Activated effector memory CD4-positive, alpha-beta T cell treated with anti-CD3 and anti-CD28 coated beads, Interleukin-2, amount 50 U/mL, for 16 hours (primary cell): ENCODE measurements around the gene KIFC1.
A peak's percentile ranks its signal among the peaks of the same experiment; 100 is the strongest.

ENCODE experiments used
- DNase-seq: peaks from one replicate; pipeline ENCODE4 v3.0.0-alpha.2; 2020

Gene KIFC1

DNA sequence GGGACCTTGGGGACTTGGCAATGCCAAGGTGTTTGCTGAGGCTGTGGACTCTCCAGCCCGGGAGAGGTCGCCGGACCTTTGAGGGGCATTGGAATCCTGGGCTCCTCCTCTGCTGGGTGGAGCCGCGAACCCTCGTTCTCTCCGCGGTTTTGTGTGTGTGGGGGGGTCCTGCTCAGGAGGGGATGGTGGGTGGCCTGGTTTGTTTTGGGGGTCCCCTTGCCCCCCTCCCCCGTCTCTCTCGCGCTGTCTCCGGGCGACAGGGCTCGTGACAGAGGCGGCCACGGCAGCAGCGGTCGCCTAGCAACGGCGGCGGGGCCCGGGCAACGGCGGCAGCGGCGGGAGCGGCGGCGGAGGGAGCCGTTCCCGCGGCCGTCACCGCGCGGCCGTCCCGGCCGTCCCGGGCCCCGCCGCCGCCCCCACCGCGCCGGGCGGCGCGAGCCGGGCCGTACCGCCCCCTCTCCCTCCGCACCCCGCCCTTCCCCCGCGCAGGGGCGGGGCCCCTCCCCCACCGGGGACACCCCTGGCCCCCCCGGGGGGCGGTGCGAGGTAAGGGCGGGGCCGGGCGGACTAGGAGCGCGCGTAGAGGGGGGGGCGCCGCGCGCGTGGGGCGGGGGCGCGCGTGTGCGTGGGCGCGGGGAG lies 36.1 kb downstream of the KIFC1 start:
- peak; percentile 87 for DNase-seq

DNA sequence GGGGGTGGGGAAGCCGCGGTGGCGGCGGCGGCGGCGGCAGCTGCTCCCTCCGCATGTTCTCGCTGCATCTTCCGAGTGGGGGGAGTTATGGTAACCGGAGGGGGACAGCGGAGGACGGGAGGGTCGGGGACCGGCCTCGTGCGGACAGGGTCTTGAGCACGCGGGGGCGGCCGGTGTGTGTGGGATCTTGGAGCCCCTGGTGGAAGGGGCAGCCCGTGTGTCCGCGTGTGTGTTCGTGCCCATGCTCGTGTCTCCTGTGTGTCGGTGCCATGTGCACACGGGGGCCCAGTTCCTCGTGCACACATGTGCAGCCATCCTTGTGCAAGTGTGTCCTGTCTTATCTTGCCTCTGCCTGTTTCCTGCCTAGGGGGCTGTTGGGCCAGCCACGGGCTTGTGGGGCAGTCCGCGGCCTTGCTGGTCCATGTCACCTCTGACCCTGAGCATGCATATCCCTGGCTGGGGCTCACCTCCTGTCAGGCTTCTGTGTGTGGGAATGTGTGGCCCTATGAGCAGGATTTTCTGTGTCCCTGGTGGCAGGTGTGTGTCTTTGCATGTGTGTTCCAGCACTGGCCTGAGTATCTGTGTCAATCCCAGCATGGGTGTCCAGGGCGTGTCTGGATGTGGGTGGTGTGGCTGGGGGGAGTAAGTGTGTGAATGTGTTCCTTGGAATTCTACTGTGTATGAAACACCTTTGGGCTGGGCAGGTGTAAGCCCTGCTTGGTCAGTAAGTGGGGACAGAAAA lies 36.8 kb downstream of the KIFC1 start:
- peak; percentile 73 for DNase-seq

DNA sequence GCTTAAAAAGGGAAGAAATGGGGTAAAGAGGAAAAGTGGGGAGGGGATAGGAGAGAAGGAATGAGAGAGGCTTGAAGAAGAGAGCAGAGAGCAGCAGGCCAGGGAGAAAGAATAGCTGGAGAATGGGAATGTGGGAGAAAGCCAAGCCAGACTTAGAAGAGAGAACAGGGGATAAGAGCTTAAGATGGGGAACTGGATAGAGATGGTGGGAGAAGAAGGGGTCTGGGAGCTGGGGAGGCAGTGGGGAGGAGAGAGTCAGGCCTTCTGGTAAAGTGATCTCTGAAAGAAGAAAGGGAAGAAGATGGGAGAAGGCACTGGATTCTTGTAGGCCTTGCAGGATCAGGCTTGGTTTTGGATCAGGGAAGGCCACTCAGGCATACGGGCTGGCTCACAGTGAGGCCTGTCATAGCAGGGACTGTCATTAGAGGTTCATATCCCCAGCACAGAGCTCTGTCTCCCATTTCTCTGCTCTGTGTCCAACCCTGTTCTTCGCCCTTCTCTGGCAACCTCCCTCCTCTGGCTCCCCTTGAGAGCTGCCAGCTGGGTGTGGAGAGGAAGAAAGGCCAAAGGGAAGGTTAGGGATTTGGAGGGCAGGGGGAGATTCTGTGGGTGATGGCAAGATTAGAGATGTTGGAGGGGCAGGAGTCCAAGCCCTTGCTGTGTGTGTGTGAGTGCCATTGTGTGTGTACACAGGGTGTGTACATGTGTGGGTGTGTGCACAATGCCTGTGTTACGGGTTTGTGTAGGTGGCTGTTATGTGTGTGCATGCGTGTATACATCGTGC lies 37.5 kb downstream of the KIFC1 start:
- DNase-seq: no peak

DNA sequence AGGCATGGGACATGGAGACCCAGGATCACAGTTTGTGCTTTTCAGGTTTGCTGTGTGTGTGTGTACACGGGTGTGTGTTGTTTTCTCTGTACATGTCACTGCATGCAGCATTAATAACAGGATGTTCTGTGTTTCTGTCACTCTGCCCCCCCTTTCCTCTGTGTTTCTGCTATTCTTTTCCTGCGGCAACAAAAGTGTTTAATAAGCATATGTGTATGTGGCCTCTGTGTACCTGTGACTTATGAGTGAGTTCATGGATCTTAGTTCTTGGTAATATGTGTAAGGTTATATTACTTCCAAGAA lies 38.1 kb downstream of the KIFC1 start:
- no peak for DNase-seq

DNA sequence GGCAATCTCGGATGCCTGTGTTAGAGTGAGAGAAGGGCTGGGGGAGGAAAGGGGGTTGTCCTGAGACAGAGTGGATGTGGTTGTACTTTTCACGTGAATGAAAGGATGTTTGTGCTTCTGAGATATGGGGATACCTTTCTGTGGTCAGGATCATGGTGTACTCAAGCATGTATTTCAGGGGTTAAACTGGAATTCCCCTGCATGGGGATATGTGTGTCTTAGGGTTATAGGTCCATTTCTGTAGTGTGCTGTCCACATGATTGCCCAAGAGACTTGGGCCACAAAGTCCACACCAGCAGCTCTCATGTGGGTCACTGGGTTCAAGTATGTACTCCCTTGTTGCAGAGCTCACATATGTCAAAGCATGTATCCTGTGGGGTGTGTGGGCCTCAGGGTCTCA lies 38.7 kb downstream of the KIFC1 start:
- DNase-seq: no peak

DNA sequence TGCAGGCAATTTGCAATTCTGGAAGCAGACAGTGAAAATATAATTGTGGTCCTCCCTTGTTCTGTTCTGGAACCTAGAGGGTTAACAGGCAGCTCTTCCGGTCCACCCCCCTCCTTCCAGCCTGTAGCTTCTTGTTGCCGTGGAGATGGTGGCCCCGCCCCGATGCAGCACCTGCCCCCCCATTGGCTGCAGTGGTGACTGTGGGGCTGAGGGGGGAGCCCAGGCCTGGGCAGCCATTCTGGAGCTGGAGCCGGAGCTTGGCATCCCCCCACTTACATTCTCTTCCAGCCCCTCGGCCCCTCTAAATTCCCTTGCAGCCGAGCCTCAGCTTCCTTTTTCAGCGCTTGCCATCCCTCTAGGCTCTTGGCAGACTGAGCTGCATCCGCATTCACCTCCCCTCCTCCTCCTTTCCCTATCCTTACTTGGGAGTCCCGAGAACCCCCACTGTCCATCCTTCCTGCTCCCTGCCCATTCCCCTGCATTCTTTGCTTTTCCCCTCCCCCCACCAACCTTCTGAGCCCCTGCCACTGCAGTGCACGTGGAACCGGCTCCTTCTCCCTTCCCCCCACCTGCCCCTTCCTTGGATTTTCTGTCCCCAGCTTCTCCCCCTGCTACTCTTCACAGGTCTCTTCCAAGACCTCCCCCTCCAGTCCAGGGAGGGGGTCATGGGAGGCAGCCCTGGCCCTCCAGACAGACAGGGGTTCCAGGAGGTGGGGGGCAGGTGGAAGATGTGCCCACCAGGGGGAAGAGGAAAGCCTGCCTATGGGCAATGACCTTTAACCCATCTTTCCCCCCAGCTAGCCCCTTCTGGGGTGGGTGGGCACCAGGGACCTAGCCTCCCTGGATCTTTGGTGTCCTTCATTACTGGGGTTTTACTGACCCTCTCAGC lies 39.6 kb downstream of the KIFC1 start:
- peak; percentile 93 for DNase-seq

DNA sequence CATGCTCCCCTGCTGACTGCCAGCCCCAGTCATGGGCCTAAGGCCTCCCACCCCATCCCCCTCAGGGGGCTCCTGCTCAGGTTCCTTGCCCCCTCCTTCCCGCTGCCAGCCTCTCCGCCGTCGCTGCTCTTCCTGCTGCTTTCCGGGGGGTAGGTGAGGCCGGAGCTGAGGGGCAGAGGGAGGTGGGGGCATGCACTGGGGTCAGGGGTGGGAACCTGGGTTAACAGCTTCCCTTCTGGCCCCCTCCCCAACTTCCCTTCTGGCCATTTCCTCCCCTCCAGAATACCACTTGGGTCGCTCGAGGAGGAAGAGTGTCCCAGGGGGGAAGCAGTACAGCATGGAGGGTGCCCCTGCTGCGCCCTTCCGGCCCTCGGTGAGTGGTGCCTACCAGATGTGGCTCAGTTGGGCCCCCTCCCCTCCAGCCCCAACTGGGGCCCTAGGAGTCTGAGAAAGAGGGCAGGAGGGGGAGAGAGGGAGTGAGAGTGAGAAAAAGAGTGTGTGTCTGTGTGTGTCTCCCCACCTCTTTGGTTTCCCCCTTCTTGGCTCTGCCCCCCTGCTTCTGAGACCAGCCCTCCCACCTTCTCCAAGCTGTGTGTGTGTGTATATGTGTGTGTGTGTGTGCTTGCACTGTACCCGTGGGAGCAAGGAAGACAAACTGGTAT lies 40.4 kb downstream of the KIFC1 start:
- DNase-seq: no peak

DNA sequence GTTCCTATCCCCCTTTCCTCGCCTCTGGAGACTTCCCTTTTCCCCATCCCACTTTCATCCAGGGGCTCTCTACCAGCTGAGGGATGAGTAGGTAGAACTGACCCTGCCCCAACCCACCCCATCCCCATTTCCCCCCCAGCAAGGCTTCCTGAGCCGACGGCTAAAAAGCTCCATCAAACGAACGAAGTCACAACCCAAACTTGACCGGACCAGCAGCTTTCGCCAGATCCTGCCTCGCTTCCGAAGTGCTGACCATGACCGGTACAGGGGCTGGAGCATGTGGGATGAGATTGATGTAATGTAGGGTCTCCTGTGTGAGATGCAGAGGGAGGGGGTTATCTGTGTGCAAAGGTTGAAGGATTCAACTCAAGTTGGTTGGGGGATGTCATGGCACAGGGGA lies 40.9 kb downstream of the KIFC1 start:
- no peak for DNase-seq

DNA sequence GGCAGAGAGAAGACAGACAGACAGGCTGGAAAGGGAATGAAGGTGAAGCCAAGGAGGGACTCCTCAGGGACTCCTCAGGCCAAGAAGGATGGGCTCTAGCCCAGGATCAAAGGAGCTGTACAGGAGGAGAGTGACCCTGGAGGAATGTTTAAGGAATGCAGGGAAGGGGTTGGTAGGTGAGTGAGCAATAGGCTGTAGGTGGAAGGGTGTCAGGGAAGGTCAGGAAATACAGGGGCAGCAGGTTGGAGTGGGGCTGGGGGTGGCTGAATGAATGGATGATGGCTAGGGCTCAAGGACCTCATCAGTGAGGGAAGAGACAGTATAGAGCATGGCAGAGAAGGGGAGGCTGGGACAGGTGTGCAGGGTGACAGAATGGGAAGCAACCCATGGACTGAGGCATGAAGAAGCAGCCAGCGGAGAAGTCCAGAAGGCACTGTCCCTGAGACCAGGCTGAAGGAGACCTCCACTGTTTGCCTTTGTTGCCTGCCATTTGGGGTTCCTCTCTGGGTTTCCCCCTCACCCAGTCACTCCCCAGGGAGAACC lies 41.4 kb downstream of the KIFC1 start:
- no peak for DNase-seq

DNA sequence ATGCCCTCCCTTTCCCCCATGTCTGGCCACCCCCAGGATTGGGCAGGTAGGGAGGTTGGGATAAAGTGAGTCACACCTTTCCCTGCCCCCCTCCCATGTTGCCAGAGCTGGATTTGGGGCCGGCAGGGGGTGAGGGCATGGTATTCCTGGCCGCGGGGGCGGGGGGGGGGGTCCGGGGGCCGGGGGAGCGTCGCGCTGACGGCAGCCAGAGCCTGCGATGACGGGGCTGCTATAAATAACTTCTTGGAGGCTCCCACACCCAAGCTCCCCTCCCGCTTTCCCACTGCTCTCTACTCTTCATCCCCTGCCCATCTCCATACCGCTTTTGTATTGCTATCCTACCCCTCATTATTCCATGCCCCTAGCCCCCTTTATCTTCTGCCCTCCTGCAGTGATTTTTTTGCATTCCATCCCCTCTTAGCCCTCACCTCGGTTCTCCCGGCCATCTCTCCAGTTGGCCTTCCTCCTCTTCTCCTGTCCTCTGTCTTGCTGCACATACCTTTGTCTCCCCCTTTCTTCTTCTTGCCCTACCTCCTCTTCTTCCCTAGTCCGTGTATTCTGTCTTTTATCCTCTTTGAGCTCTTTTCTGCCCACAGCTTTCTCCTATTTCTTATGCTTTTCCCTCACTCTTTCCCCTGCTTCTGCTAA lies 42.0 kb downstream of the KIFC1 start:
- DNase-seq: no peak

DNA sequence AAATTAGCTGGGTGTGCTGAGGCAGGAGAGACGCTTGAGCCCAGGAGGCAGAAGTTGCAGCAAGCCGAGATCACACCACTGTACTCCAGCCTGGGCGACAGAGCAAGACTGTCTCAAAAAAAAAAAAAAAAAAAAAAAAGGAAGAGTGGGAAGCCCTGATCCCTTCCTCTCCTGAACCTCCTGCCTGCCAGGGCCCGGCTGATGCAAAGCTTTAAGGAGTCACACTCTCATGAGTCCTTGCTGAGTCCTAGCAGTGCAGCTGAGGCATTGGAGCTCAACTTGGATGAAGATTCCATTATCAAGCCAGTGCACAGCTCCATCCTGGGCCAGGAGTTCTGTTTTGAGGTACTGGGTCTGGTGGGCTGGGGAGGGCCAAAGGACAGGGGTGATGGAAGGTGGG lies 43.3 kb downstream of the KIFC1 start:
- DNase-seq: no peak

DNA sequence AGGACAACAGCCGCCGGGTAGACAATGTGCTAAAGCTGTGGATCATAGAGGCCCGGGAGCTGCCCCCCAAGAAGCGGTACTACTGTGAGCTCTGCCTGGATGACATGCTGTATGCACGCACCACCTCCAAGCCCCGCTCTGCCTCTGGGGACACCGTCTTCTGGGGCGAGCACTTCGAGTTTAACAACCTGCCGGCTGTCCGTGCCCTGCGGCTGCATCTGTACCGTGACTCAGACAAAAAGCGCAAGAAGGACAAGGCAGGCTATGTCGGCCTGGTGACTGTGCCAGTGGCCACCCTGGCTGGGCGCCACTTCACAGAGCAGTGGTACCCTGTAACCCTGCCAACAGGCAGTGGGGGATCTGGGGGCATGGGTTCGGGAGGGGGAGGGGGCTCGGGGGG lies 46.0 kb downstream of the KIFC1 start:
- no peak for DNase-seq

DNA sequence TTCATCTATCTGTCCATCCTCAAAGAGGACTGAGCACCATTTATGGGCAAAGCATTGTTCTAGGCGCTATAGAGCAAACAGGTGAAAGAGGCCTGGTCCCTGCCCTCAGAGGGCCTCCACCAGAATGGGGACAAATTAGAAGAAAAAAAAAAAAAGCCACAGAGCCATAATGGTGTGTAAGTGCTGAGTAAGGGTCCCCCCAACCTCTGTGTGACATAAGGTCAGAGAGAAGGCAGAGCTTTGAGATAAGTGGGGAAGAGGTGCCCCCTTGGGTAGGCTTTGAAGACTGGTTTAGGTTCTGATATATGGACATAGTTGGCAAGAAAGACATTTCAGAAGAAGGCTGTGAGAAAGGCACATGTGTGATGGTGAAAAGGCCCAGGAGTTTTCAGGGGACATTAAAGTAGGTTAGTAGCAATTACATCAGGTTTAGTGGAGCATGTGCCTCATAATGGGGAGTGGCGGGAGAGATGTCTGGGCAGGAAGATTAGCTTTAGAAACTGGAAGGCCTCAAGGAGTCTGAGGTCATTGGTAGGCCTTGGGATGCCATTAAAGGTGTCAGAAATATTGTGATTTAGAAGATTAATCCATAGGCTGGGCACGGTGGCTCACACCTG lies 47.5 kb downstream of the KIFC1 start:
- no peak for DNase-seq

DNA sequence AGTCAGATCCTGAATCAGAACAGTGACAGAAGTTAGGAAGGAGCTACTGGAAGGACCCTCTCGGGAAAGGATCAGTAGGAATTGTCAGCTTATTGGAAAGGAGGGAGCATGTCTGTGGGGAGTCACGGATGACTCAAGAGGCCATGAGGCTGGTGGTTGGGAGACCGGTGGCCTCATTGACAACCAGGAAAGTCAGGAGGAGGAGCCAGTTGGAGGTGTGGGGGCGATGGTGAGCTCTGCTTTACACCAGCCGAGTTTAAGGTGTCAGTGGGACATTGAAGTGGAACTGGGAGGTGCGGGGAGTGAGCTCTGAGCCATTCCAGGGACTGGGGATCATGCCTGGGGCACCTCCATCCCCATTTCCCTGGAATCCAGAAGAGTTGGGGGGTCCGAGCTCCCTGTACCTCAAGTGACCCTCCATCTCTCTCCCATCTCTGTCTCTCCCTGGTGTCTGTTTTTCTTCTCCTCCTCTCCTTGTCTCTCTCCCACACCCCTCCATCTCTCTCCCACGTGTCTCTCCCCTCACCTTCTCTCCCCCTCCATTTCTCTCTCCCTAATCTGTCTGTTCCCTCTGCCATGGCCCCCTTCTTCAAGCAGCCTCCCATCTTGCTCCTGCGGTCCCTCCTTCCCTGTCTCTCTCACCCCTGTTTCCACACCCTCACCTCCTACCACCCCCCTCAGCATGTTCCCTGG lies 48.5 kb downstream of the KIFC1 start:
- no peak for DNase-seq

DNA sequence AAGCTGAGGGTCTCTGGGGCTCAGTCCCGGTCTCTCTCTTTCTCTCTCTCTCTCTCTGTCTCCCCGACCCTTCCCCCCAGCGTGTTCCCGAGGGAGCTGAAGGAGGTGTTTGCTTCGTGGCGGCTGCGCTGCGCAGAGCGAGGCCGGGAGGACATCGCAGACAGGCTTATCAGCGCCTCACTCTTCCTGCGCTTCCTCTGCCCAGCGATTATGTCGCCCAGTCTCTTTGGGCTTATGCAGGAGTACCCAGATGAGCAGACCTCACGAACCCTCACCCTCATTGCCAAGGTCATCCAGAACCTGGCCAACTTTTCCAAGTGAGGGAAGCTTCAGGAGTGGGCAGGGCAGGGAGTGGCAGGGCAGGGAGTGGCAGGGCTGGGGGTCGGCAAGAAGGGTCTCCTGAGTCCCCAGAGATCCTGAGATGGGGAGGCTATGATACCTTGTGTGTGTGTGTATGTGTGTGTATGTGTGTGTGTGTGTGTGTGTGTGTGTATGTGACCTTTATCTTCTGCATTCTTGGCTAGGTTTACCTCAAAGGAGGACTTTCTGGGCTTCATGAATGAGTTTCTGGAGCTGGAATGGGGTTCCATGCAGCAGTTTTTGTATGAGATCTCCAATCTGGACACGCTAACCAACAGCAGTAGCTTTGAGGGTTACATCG lies 49.2 kb downstream of the KIFC1 start:
- no peak for DNase-seq

DNA sequence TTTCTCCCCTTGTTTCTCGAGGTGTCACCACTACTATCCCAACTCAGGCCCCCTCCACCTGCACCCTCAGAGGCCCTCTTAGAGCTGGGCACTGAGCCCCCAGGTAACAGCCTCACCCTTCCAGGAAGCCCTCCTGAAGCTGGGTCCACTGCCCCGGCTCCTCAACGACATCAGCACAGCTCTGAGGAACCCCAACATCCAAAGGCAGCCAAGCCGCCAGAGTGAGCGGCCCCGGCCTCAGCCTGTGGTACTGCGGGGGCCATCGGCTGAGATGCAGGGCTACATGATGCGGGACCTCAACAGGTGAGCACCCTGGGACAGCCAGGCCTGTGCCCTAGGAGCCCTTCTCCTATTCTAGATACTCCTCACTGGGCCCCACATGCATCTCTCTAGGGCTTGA lies 49.8 kb downstream of the KIFC1 start:
- DNase-seq: no peak

DNA sequence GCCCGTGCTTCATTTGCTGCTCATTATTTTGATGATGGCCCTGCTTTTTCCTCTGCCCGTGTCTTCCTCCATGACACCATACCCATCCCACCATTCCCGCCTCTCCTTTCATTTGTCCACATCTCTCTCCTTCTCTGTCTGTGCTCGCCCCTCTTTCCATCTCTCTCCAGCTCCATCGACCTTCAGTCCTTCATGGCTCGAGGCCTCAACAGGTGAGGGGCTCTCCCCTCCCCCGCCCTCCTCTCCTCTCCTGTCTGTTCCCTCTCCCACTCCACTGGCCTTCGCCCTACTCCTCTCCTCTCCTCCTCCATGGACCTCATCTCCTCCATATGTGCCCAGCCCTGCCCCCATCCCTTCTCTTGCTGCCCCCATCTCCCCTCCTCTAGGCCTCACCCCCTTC lies 50.7 kb downstream of the KIFC1 start:
- no peak for DNase-seq

DNA sequence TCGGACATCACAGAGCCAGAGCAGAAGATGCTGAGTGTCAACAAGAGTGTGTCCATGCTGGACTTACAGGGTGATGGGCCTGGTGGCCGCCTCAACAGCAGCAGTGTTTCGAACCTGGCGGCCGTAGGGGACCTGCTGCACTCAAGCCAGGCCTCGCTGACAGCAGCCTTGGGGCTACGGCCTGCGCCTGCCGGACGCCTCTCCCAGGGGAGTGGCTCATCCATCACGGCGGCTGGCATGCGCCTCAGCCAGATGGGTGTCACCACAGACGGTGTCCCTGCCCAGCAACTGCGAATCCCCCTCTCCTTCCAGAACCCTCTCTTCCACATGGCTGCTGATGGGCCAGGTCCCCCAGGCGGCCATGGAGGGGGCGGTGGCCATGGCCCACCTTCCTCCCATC lies 51.4 kb downstream of the KIFC1 start:
- no peak for DNase-seq

DNA sequence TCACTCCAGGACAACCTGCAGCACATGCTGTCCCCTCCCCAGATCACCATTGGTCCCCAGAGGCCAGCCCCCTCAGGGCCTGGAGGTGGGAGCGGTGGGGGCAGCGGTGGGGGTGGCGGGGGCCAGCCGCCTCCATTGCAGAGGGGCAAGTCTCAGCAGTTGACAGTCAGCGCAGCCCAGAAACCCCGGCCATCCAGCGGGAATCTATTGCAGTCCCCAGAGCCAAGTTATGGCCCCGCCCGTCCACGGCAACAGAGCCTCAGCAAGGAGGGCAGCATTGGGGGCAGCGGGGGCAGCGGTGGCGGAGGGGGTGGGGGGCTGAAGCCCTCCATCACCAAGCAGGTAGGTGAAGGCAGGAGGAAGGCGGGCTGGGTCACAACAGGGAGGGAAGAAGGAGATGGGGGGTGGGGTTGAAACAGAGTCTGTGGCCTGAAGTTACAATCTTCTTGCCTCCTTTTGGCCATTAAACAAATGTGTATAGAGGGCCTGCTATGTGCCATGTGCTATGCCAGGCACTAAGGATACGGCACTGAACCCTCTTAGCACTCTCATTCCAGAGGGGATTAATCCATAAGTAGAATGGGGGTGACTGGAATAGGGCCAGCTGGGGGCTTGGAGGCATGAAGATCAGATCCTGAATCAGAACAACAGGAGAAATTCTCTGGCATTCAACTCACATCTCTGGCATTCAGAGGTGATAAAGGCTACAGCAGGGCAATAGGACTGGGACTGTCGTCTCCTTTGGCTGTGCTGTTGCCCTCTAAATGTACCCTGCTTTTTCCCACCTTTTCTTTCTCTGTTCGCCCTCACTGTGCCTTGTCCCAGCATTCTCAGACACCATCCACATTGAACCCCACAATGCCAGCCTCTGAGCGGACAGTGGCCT lies 52.2 kb downstream of the KIFC1 start:
- no peak for DNase-seq
